HG03159 (cell line): Measurements from ENCODE around the gene SEH1L.
A peak's percentile ranks its signal among the peaks of the same experiment; 100 is the strongest.
"Not testable (repeated sequence)": the region's sequence is repeated elsewhere in the genome, so short reads cannot be mapped to it uniquely, and the experiment has no call there.

ENCODE experiments used
- ATAC-seq: cut with Tn5 transposase; IDR thresholded peaks from one replicate; pipeline ENCODE4 v1.9.1; 2021; ENCODE audit warnings: mild to moderate bottlenecking, moderate library complexity; ENCODE audit not compliant: unreplicated experiment

SEH1L gene

GRCh38 chr18:12947285-12948049 lies at the start of gene SEH1L:
TSS of gene SEH1L (plus strand) at chr18:12948011. CDS start at chr18:12948122, 111 bp downstream.
- ATAC-seq: peak; percentile 69

- ATAC-seq: not testable (repeated sequence)
These were observed 46.6 kb upstream of the SEH1L start for GRCh38 chr18:12901208-12901607.

DNA sequence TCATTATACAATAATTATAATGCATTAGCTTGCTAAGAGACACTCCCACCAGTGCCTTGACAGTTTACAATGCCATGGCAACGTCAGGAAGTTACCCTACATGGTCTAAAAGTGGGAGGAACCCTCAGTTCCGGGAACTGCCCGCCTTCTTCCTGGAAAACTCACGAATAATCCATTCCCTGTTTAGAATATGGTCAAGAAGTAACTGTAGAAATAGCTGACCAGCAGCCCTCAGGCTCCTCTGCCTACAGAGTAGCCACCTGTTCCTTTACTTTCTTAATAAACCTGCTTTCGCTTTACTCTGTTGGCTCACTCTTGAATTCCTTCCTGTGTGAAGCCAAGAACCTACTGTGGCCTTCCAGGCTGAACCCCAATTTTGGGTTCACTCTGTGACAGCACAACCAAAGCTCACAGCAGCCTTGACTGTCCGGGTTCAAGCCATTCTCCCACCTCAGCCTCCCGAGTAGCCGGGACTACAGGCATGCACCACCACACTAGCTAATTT lies 43.7 kb upstream of the SEH1L start:
- no peak for ATAC-seq

GRCh38 chr18:12906119-12906518 lies 41.7 kb upstream of the SEH1L start:
- ATAC-seq: no peak

DNA sequence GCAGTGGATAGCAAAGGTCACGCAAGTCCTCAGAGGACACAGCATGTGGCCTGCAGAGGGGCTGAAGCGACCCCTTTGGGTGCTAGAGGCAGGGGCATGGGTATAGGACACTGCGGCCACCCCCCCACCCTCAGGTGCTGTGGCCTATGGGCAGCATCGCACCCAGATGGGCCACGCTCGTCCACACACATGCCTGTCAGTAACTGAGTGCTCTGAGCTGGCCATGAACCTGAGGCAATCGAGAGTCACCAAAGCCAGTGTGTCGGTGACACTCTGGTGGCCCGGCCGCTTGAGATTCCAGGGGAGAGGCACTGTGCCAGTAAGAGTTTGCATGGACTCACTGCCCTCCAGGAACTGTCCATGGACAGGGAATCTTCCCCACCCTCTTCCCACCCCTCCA lies 41.0 kb upstream of the SEH1L start:
- no peak for ATAC-seq

- ATAC-seq: no peak
These were observed 40.4 kb upstream of the SEH1L start for GRCh38 chr18:12907258-12907925.

- ATAC-seq: no peak
These were observed 39.1 kb upstream of the SEH1L start for GRCh38 chr18:12908706-12909105.

DNA sequence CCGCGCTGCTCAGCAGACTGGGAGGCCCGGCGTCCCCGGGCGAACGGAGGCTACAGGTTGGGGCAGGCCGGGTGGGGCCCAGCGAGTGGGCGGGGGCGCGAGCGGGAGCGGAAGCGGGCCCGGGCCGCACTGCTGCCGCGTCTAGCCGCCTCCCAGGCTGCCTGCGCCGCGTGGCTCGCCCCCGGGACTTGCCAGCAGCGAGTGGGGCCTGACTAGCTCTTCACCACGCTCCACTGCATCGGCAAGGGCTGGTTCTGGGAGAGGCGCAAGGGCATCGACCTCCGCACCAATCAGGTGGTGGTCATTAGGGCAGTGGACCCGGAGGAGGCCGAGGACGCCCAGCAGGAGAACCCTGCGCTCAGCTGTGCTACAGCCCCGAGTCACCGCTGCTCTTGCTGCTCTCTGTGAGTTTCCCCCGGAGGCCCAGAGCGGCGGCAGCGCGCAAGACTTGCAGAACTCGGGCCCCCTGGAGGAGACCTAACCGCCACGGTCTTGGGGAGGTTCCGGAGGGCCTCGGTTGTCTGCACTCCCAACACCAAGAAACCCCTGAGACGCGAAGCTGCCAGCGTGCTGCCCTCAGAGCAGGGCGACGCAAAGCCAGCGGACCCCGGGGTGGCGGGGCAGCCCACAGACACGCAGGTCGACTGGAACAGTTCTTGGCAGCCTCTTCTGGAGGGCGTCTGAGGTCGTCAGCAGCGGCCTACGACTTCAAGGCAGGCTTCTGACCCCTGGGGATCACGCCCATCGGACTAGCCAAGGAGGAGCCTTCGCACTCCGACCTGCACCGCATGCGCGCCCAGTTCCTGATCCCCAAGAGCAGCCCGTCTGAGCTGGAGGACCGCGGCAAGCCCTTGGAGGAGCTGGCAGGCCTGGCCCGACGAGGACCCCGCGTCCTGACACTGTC lies 36.5 kb upstream of the SEH1L start:
- no peak for ATAC-seq

DNA sequence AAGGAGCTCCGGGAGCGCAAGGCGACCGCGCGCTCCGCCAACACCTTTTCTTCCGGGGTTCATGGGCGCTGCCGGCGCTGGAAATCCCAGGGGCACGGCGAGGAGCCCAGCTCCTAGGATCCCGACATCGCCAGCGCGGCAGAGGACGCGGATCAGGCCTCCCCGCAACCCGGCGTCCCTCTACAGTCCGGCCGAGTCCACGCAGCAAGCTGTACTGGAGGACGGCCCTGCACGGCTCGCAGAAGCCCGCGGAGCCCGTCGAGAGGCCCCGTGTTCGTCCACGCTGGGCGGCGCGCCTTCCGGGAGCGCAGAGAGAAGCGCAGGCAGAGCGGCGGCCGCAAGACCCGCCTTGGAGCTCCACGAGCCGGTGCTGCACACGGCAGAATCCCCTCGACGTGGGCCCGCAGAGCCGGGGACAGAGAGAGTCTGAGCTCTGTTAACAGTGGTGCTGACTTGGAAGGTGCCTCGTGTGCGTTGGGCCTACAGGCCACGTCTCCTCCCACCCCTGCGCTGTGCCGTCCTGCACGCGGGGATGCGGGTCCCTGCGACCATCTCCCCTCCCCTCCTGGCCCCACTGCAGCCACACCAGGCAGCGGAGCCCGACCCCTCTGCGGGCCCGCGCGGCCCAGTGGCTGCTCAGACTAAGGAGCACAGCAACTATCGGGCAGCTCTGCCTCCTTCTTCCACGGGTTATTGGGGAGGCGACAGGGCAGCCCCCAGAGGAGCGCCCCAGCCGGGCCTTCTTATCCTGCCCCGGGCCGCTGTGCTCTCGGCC lies 35.7 kb upstream of the SEH1L start:
- no peak for ATAC-seq

DNA sequence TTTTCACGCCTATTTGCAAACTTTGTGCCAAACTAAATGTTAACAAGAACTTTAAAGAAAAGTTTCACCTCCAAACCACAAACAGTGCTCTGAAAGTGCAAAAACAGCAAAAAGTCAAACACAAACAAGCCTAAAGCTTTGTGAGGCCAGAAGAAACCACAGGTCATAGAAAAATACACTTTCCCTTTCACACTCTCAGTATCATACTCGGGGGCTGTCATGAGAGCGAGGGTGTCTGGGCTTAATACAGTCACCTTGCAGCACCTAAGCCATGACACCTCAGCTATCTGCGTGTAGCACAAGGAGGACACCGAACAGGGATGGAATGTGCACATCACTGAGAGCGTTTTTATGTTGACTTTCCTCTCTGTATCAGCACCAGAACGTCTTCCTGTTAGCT lies 26.6 kb upstream of the SEH1L start:
- ATAC-seq: peak; percentile 75

DNA sequence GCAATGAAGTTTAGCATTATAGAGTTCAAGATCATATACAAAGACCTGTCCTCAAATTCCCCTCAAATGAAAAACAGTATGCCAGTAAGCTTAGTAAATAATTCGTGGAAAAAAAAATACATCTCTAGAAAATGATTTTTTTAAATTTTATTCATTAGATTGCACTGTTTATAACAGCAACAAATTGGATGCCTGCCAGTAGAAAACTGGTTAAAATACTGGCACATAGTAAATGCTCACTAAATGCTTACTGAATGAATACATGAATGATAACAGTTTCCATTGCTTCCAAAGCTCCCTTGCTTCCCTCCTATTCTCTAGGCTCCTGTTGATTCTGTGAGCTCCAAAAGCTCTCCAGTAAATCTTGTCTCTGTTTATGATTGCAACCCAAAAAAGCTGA lies 25.5 kb upstream of the SEH1L start:
- ATAC-seq: no peak

GRCh38 chr18:12924616-12925015 lies 23.2 kb upstream of the SEH1L start:
- ATAC-seq: no peak

DNA sequence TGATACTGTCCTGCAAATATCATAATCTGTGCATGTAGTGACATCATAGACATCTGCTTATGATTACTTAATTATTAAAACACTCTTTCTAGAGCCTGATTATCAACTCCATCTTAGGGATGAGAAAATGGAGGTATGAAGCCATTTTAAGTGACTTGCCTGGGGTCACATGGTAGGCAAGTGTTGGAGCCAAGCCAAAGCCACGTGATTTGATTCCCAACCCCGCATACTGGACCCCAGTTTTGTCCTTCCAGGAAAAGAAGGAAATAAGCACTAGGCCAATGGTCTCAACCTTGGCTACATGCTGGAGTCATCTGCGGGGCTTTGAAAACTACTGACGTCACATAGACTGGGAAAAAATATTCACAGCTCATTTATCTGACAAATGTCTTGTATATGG lies 19.6 kb upstream of the SEH1L start:
- ATAC-seq: no peak

DNA sequence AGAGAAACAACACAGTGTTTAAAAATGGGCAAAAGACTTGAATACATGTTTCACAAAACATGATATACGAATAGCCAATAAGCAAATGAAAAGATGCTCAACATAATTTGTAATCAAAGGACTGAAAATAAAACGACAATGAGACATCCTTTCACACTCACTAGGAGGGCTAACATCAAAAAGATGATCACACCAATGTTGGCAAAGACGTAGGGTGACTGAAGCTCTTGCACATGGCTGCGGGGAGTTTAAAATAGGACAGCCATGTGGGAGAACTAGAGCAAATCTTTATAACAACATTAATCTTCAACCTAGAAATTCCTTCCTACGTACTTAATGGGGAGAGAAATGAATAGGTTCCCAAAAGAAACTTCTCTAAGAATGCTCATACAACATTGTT lies 19.2 kb upstream of the SEH1L start:
- no peak for ATAC-seq

GRCh38 chr18:12929477-12930083 lies 18.2 kb upstream of the SEH1L start:
- ATAC-seq: no peak

DNA sequence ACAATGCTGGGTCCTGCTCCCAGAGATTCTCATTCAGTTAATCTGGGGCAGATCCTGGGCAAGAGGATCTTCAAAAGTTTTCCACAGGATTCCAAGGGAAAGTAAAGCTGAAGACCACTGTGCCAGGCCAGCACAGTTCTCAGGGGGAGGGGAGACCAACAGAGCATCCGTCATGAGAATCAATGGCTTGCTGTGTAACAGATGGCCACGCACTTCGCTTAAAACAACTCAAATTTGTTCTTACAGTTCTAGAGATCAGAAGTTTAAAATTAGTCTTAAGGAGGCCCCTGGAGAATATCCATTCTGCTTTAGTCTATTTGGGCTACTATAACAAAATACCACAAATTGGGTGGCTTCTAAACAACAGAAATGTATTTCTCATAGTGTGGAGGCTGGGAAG lies 17.4 kb upstream of the SEH1L start:
- no peak for ATAC-seq

GRCh38 chr18:12930908-12931307 lies 16.9 kb upstream of the SEH1L start:
- no peak for ATAC-seq

DNA sequence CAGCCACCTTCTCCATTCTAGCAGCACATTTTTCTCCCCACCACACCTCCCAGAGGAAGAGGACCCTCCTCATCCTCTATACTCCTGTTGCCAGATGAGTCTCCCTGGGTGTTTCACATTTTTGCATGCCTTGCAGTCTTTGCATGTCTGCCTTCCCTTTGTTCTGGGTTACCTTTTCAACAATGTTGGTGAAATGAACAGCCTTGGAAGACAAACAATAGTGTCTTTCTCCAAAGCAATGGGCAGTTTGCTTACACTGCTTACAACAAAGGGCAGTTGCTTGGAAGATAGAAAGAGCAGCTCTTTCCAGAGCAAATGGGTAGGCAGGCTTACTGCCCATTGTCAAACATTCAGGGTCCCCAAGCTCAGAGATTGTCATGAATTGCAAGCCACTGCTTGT lies 14.5 kb upstream of the SEH1L start:
- ATAC-seq: no peak

DNA sequence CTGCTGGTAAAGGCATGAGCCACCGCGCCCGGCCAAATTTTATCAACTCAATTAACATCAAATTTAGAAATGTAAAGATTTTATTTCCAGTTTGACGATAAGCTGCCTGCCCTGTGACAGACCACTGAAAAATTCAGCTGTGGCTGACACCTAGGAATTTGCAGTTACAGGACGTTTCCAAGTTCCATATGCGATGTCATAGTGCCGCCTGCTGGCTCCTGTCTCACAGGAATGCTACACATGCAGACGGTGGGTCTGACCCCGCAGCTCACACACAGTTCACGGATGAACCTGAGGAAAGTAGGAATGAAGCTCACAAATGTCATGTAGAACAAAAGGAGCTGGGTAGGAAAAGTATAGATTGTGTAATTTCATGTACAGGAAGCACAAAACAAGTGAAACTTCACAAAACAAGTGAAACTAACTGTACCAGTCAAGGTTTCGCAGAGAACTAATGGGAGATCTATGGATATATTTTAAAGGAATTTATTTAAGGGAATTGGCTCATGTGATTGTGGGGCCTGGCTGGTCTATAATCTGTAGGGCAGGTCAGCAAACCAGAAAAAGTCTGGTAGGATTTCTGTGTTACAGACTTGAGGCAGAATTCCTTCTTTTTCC lies 13.2 kb upstream of the SEH1L start:
- no peak for ATAC-seq

GRCh38 chr18:12939162-12939561 lies 8.6 kb upstream of the SEH1L start:
- no peak for ATAC-seq
